Loucy (cell line): ENCODE data around the gene ENPP3.

Source experiments
- EZH2phosphoT487 ChIP-seq: fragments of 200-600 bp; IDR thresholded peaks from 2 replicates; pipeline ENCODE4 v1.6.1; 2018; ENCODE audit warnings: antibody characterized with exemption, mild to moderate bottlenecking, moderate library complexity, borderline replicate concordance
- TF ChIP-seq, protein P1 (sequence below): fragments of 200-600 bp; sonication (generic); conservative IDR thresholded peaks from 2 replicates; pipeline ENCODE4 v1.5.1; 2014; ENCODE audit warnings: mild to moderate bottlenecking, antibody characterized with exemption, low read length

DNA sequence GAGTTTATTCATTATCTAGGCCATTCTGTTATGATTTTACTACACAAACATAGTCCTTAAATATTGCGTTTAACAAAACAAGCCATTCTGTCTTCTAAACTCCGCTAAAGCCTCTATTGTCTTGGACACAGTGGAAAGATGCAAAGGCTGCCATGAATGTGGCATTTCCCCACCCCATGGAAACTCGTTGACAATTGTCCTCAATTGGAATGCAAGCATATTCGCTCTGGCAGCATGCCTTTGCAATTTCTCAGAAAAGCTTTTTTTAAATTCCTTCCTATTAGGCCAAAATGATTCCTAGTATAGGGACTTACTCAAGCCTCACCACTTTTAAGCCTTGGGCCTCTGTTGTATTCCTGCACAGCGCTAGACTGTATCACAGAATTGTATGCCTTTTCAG lies 41.3 kb downstream of the ENPP3 start:
- TF ChIP-seq, protein P1, sequence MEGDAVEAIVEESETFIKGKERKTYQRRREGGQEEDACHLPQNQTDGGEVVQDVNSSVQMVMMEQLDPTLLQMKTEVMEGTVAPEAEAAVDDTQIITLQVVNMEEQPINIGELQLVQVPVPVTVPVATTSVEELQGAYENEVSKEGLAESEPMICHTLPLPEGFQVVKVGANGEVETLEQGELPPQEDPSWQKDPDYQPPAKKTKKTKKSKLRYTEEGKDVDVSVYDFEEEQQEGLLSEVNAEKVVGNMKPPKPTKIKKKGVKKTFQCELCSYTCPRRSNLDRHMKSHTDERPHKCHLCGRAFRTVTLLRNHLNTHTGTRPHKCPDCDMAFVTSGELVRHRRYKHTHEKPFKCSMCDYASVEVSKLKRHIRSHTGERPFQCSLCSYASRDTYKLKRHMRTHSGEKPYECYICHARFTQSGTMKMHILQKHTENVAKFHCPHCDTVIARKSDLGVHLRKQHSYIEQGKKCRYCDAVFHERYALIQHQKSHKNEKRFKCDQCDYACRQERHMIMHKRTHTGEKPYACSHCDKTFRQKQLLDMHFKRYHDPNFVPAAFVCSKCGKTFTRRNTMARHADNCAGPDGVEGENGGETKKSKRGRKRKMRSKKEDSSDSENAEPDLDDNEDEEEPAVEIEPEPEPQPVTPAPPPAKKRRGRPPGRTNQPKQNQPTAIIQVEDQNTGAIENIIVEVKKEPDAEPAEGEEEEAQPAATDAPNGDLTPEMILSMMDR = no peak
- no peak for TF ChIP-seq EZH2phosphoT487
